HEK293T (cell line): Measurements from ENCODE around the gene COX18.

Experiments
- CTCF ChIA-PET: fragments of 350-600 bp; formaldehyde crosslinking; extraction: SDS; loops from one replicate; lab custom pipeline; 2021; ENCODE audit warnings: antibody characterized with exemption, inconsistent platforms; lab: Yijun Ruan, JAX
- POLR2A ChIA-PET: fragments of 350-600 bp; formaldehyde crosslinking; extraction: SDS; loops from one replicate; lab custom pipeline; 2020; ENCODE audit warnings: antibody characterized with exemption, inconsistent platforms; lab: Yijun Ruan, JAX
- DNase-seq: peaks from one replicate; pipeline ENCODE4 v3.0.0; 2012; ENCODE audit warnings: mixed read lengths; ENCODE audit errors: extremely low spot score
- ARNT ChIP-seq: fragments of 450-650 bp; IDR thresholded peaks from 2 replicates; pipeline ENCODE4 v1.6.1; 2017; ENCODE audit warnings: mild to moderate bottlenecking
- CTBP1 ChIP-seq: fragments of 450-650 bp; IDR thresholded peaks from 2 replicates; pipeline ENCODE4 v1.6.1; 2016; ENCODE audit warnings: borderline replicate concordance
- ELF4 ChIP-seq: fragments of 450-650 bp; IDR thresholded peaks from 2 replicates; pipeline ENCODE4 v1.6.1; 2017; ENCODE audit warnings: antibody characterized with exemption
- FOXA1 ChIP-seq: fragments of 450-650 bp; IDR thresholded peaks from 2 replicates; pipeline ENCODE4 v1.6.1; 2016; ENCODE audit warnings: mild to moderate bottlenecking
- FOXK2 ChIP-seq: fragments of 450-650 bp; IDR thresholded peaks from 2 replicates; pipeline ENCODE4 v1.6.1; 2016; ENCODE audit warnings: mild to moderate bottlenecking
- L3MBTL2 ChIP-seq: fragments of 450-650 bp; conservative IDR thresholded peaks from 2 replicates; pipeline ENCODE4 v1.6.1; 2016; ENCODE audit warnings: mild to moderate bottlenecking
- LEF1 ChIP-seq: fragments of 450-650 bp; IDR thresholded peaks from 2 replicates; pipeline ENCODE4 v1.6.1; 2017; ENCODE audit warnings: mild to moderate bottlenecking, borderline replicate concordance
- PKNOX1 ChIP-seq: fragments of 450-650 bp; IDR thresholded peaks from 2 replicates; pipeline ENCODE4 v1.6.1; 2016
- SP1 ChIP-seq: fragments of 450-650 bp; IDR thresholded peaks from 2 replicates; pipeline ENCODE4 v1.6.1; 2017
- SUZ12 ChIP-seq: fragments of 450-650 bp; IDR thresholded peaks from 2 replicates; pipeline ENCODE4 v1.6.1; 2016; ENCODE audit warnings: mild to moderate bottlenecking
- TARDBP ChIP-seq: fragments of 450-650 bp; IDR thresholded peaks from 2 replicates; pipeline ENCODE4 v1.6.1; 2016

COX18 gene

GRCh38 chr4:73005514-73005913, 64.0 kb downstream of the COX18 start:
- ChIA-PET CTCF (no interaction called here), POLR2A (no interaction called here)
- no peak for DNase-seq
- TF ChIP-seq ARNT (no peak), ELF4 (no peak), PKNOX1 (no peak), FOXA1 (no peak), FOXK2 (no peak), L3MBTL2 (no peak), SP1 (no peak), CTBP1 (no peak), SUZ12 (no peak), TARDBP (no peak), LEF1 (no peak)
